Testis (tissue), 3 donors: Measurements from ENCODE around the gene HOXA7. TPM values are rescaled to one million over a fixed set of nuclear protein-coding genes. Genes with fewer than 3 reads are reported as not detected.

Experiments used
- DNase-seq: peaks from one replicate; pipeline ENCODE4 v3.0.0-alpha.2; 2019
- H3K27ac ChIP-seq, 2 donors: fragments of 200-600 bp; sonication (generic); one replicate each; pipeline ENCODE4 v1.5.1; 2019
- H3K27me3 ChIP-seq: fragments of 200-600 bp; sonication (generic); one replicate; pipeline ENCODE4 v1.5.1; 2019
- H3K36me3 ChIP-seq: fragments of 200-600 bp; sonication (generic); one replicate; pipeline ENCODE4 v1.5.1; 2017; ENCODE audit warnings: low read depth; ENCODE audit errors: missing control alignments
- H3K4me1 ChIP-seq: fragments of 200-600 bp; sonication (generic); one replicate; pipeline ENCODE4 v1.5.1; 2019
- H3K4me3 ChIP-seq, 2 donors: fragments of 200-600 bp; sonication (generic); one replicate each; pipeline ENCODE4 v1.5.1; 2017 to 2019
- H3K9me3 ChIP-seq: fragments of 200-600 bp; sonication (generic); one replicate; pipeline ENCODE4 v1.5.1; 2017
- CTCF ChIP-seq, 3 experiments: fragments of 450-650 bp in 2 of 3; fragments of 200-600 bp in 1 of 3; sonication (generic) in 1 of 3; IDR thresholded peaks; one replicate each; pipeline ENCODE4 v1.5.1; 2016 to 2019; ENCODE audit warnings: antibody characterized with exemption in 3 of 3, mild to moderate bottlenecking in 2 of 3, moderate library complexity in 1 of 3
- POLR2A ChIP-seq: fragments of 450-650 bp; IDR thresholded peaks from one replicate; pipeline ENCODE4 v1.6.1; 2017; ENCODE audit warnings: antibody characterized with exemption, mild to moderate bottlenecking, moderate library complexity
- WGBS, 2 donors: methylation state at CpG; one replicate each; pipeline ENCODE4 v1.1.5; 2018; 5-methylcytosine and 5-hydroxymethylcytosine counted together
- intact Hi-C: fragments of 100-400 bp; cut with DNase I; formaldehyde crosslinking; loops from one replicate; pipeline ENCODE4 v1.15.1; 2023; ENCODE audit warnings: low total_unique reads
- polyA plus RNA-seq: library from polyadenylated mRNA; stranded (reverse); fragments of 350-450 nt; fragmentation: Illumina TruSeq; extraction: RNeasy Lipid Tissue Mini Kit (QIAGEN cat#74804); gene quantifications from one replicate; pipeline ENCODE4 v1.2.3, GENCODE V29; 2014; ENCODE audit warnings: low read depth, low replicate concordance; ENCODE audit not compliant: insufficient read depth
- total RNA-seq, 2 donors: library from RNA; depleted of rRNA; stranded (reverse); fragments of >200 nt; gene quantifications; one replicate each; pipeline ENCODE4 v1.2.3, GENCODE V29; 2016

The HOXA7 gene
- total and polyA plus RNA-seq, 3 donors from 2014 or later, result 3.1 to 13.1 (median 7.8) TPM

- Histone ChIP-seq H3K4me1 (no peaks in the 10 kb centered on the region), H3K27me3 (no peaks in the 10 kb centered on the region), H3K9me3 (no peaks in the 10 kb centered on the region), H3K4me3 (no peak overlapping the region), H3K27ac (no peak overlapping the region), H3K36me3 (no peaks in the 10 kb centered on the region)
- DNase-seq, result no peak
- WGBS, 2 donors, result 82 to 83% methylated on average over 1 of the region's 1 CpG
- TF ChIP-seq CTCF (IDR thresholded peaks at IDR 0.05) (no peak), POLR2A (no peak)
- intact Hi-C loops, result no loop called here
Measured at GRCh38 chr7:27119412-27119911, 37.0 kb downstream of the HOXA7 start.

GRCh38 chr7:27118580-27118979 lies 37.9 kb downstream of the HOXA7 start:
- no peak overlapping the region for H3K4me3 ChIP-seq
- no peak for TF ChIP-seq POLR2A
- TF ChIP-seq CTCF (IDR thresholded peaks at IDR 0.05), result no peak
- DNase-seq, result no peak

GRCh38 chr7:27117887-27118491 lies 38.5 kb downstream of the HOXA7 start:
- H3K36me3 ChIP-seq, result no peaks in the 10 kb centered on the region
- no peaks in the 10 kb centered on the region for H3K4me1 ChIP-seq
- no peaks in the 10 kb centered on the region for H3K9me3 ChIP-seq
- no peak overlapping the region for H3K4me3 ChIP-seq
- WGBS, 2 donors, result 24 to 31% methylated on average over 19 of the region's 19 CpGs
- no peak overlapping the region for H3K27ac ChIP-seq
- no peak for DNase-seq
- TF ChIP-seq CTCF (IDR thresholded peaks at IDR 0.05) (no peak), POLR2A (no peak)
- no peaks in the 10 kb centered on the region for H3K27me3 ChIP-seq
- intact Hi-C loops, result no loop called here

More at GRCh38 chr7:27118580-27118979, 37.9 kb downstream of the HOXA7 start:
- H3K27me3 ChIP-seq, result no peaks in the 10 kb centered on the region
- H3K4me1 ChIP-seq, result no peaks in the 10 kb centered on the region
- intact Hi-C loops, result no loop called here
- H3K9me3 ChIP-seq, result no peaks in the 10 kb centered on the region
- WGBS, 2 donors, result 54 to 65% methylated on average over 3 of the region's 3 CpGs
- H3K27ac ChIP-seq, result no peak overlapping the region
- no peaks in the 10 kb centered on the region for H3K36me3 ChIP-seq

- H3K27me3 ChIP-seq, result no peaks in the 10 kb centered on the region
- no peak overlapping the region for H3K27ac ChIP-seq
- 31 to 52% methylated on average over 12 of the region's 12 CpGs for WGBS, 2 donors
- H3K4me3 ChIP-seq, result no peak overlapping the region
- no peaks in the 10 kb centered on the region for H3K4me1 ChIP-seq
- H3K9me3 ChIP-seq, result no peaks in the 10 kb centered on the region
- DNase-seq, result no peak
- intact Hi-C loops, result no loop called here
- H3K36me3 ChIP-seq, result no peaks in the 10 kb centered on the region
- no peak for TF ChIP-seq CTCF (IDR thresholded peaks at IDR 0.05)
- TF ChIP-seq POLR2A, result no peak
Measured at GRCh38 chr7:27116962-27117886, 39.3 kb downstream of the HOXA7 start.
